ENCODE data around the gene CARD19.

- TF ChIP-seq REST (IDR thresholded peaks at IDR 0.05; ENCODE audit: low read depth) (no peak), YY1 (IDR thresholded peaks at IDR 0.05; ENCODE audit: low read depth) (no peak), EP300 (IDR thresholded peaks at IDR 0.05; ENCODE audit: borderline replicate concordance) (no peak)
Observed at GRCh38 chr9:93108291-93109041, 12.4 kb downstream of the CARD19 start.
